Breast epithelium (tissue), 4 donors: ENCODE data around the gene ABLIM2. TPM values are rescaled to one million over a fixed set of nuclear protein-coding genes. Genes with fewer than 3 reads are reported as not detected.

ENCODE experiments used
- DNase-seq, 2 donors: peaks; one replicate each; pipeline ENCODE4 v3.0.0-alpha.2; 2019; ENCODE audit warnings: low spot score in 2 of 2
- H3K27ac ChIP-seq, 2 donors: fragments of 200-600 bp; sonication (generic) in 1 of 2; one replicate each; pipeline ENCODE4 v1.5.1; 2016 to 2019; ENCODE audit warnings: mild to moderate bottlenecking in 1 of 2
- H3K27me3 ChIP-seq, 2 donors: fragments of 200-600 bp; sonication (generic) in 1 of 2; one replicate each; pipeline versions ENCODE4 v1.5.1 to v1.6.0; 2017 to 2019; ENCODE audit warnings: control low read depth in 1 of 2, mild to moderate bottlenecking in 1 of 2
- H3K36me3 ChIP-seq: fragments of 200-600 bp; one replicate; pipeline ENCODE4 v1.5.1; 2019
- H3K4me1 ChIP-seq, 2 donors: fragments of 200-600 bp; sonication (generic); one replicate each; pipeline ENCODE4 v1.5.1; 2016 to 2019; ENCODE audit warnings: control low read depth in 1 of 2
- H3K4me3 ChIP-seq, 3 donors: fragments of 200-600 bp; sonication (generic); 1 replicate in 2 of 3; 2 replicates in 1 of 3; pipeline ENCODE4 v1.5.1; 2016 to 2019; ENCODE audit warnings: mild to moderate bottlenecking in 3 of 3, moderate library complexity in 2 of 3
- H3K9me3 ChIP-seq, 2 donors: fragments of 200-600 bp; sonication (generic) in 1 of 2; one replicate each; pipeline ENCODE4 v1.5.1; 2016 to 2019; ENCODE audit warnings: control low read depth in 1 of 2
- POLR2A ChIP-seq: fragments of 450-650 bp; IDR thresholded peaks from one replicate; pipeline ENCODE4 v1.6.1; 2016; ENCODE audit warnings: antibody characterized with exemption, mild to moderate bottlenecking, moderate library complexity
- POLR2AphosphoS5 ChIP-seq, 3 donors: sonication (generic); formaldehyde crosslinking; IDR thresholded peaks; one replicate each; pipeline ENCODE4 v1.6.1; 2017; ENCODE audit warnings: antibody characterized with exemption in 3 of 3
- intact Hi-C: fragments of 100-400 bp; cut with DNase I; formaldehyde crosslinking; loops from one replicate; pipeline ENCODE4 v1.15.1; 2023; ENCODE audit warnings: low total_unique reads
- total RNA-seq, 3 donors: library from RNA; depleted of rRNA; stranded (reverse); fragments of >200 nt; gene quantifications; one replicate each; pipeline ENCODE4 v1.1.0, GENCODE V29; 2016
- TF ChIP-seq, protein P1 (sequence below), 3 donors: fragments of 450-650 bp; IDR thresholded peaks; one replicate each; pipeline ENCODE4 v1.5.1; 2016 to 2017; ENCODE audit warnings: antibody characterized with exemption in 3 of 3, mild to moderate bottlenecking in 3 of 3, moderate library complexity in 3 of 3

Gene ABLIM2
- total RNA-seq, 3 donors from 2014 or later = 4.8 to 11.5 (median 8.2) TPM

DNA sequence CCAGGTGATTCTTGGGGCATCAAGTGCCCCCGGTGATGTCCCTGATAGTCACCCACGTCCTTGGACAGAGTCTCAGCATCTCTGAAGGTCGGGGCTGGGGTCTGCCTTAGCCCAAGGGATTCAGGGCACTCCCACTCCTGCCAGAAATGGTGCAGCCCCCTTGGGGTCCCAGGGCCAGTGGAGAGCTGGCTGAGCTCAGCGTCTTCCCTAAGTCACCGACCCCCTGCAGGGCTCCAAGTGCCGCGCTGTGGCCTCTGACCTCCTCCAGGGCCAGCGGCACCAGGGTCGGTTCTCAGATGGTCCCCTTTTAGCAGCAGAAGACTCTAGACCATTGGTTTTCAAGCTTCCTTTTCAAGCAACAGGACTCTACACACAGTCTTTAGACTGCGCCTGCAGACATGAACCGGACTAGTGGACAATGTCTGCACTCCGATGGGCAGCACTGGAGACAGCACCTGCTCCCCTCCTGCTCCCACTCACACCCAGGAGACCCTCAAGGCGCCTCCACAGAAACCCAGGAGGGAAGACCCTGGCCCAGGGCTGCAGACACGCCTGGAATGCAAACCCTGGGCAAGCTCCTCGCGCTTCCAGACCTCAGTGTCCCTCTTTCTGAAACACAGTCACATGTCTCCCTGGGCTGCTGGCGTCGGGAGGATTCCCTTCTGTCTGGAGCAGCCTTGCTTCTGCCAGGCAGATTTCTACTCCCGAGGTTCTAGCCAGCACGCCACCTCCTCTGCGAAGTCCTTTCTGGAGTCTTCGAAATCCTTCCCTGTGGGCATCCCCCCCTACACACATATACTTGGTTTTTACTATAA is 53.9 kb downstream of the ABLIM2 start:
- Histone ChIP-seq H3K36me3 (no peaks in the 10 kb centered on the region), H3K4me1 (no peaks in the 10 kb centered on the region), H3K4me3 (no peak overlapping the region), H3K27ac (no peak overlapping the region), H3K9me3 (peaks cover 0 to 7% of the 10 kb centered on the region in 2 donors), H3K27me3 (no peaks in the 10 kb centered on the region)
- no peak for TF ChIP-seq POLR2AphosphoS5 (IDR thresholded peaks at IDR 0.05)
- no peak for TF ChIP-seq POLR2A
- TF ChIP-seq, protein P1, sequence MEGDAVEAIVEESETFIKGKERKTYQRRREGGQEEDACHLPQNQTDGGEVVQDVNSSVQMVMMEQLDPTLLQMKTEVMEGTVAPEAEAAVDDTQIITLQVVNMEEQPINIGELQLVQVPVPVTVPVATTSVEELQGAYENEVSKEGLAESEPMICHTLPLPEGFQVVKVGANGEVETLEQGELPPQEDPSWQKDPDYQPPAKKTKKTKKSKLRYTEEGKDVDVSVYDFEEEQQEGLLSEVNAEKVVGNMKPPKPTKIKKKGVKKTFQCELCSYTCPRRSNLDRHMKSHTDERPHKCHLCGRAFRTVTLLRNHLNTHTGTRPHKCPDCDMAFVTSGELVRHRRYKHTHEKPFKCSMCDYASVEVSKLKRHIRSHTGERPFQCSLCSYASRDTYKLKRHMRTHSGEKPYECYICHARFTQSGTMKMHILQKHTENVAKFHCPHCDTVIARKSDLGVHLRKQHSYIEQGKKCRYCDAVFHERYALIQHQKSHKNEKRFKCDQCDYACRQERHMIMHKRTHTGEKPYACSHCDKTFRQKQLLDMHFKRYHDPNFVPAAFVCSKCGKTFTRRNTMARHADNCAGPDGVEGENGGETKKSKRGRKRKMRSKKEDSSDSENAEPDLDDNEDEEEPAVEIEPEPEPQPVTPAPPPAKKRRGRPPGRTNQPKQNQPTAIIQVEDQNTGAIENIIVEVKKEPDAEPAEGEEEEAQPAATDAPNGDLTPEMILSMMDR (IDR thresholded peaks at IDR 0.05) = no peak
- intact Hi-C loops = no loop called here
- no peak for DNase-seq

DNA sequence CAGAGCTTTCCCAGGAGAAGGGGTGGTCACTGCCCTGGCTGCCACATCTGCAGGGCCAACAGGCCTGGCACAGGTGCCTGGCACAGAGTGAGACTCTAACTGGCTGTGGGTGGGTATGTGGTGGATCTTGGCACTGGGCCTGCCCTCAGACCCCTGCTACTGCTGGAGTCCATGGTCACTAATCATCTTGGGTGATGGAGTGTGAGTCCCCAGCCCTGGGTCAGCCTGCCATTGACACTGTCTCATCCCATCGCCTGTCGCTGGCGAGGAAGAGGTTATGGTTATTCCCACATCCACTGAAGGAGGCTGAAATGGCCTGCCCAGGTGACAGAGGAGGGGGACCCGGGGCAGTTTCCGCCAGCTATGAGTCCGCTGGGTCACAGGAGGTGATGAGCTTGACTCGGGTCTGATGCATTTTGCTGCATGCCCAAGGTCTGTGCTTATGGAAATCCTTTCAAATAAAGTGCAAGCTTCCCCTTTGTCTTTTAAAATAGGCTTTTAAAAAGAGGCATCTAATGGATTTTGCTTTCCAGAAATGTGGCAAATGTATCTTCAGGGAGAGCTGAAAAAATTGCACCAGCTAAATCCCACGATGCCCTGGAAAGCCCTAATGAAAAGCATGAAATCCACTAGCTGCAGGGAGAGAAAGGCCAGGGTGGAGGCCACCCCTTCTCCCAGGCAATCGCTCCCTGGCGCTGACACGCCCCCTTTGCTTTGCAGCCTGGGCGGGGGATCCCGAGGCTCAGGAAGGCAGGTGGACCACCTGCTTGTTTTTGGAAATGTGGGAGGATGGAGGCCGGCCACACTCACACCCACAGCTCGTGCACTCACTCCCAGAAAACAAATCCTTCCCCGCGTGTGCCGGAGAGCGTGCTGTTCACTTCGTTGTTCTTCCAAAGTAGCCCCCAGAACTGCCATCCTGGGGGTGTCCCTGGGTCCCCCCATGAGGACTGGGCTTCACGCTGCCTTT is 54.9 kb downstream of the ABLIM2 start:
- no peak for TF ChIP-seq POLR2AphosphoS5 (IDR thresholded peaks at IDR 0.05)
- TF ChIP-seq POLR2A = no peak
- TF ChIP-seq, protein P1 (IDR thresholded peaks at IDR 0.05) = no peak
- Histone ChIP-seq H3K36me3 (no peaks in the 10 kb centered on the region), H3K9me3 (peaks cover 0 to 7% of the 10 kb centered on the region in 2 donors), H3K4me1 (no peaks in the 10 kb centered on the region), H3K27me3 (no peaks in the 10 kb centered on the region), H3K27ac (no peak overlapping the region), H3K4me3 (no peak overlapping the region)
- no peak for DNase-seq
- intact Hi-C loops = no loop called here

DNA sequence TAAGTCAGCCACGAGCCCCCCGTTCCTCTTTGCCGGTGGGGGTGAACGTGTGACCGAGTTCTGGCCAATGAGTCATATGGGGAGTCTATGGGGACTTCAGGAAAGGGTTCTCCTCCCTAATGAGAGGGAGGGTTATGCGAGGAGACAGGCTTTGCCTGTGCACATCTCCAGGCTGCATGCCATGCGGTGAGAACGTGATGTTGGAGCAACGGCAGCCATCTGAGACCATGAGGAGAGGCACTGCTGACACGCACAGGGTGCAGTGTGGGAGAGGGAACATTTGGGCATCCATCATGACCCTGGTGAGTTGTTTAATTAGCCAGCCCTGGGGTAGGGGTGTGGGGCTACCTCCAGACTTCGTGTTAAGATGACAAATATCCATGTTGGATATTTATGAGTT is 55.8 kb downstream of the ABLIM2 start:
- DNase-seq = no peak
- Histone ChIP-seq H3K27ac (no peak overlapping the region), H3K4me3 (no peak overlapping the region), H3K4me1 (no peaks in the 10 kb centered on the region), H3K9me3 (peaks cover 0 to 4% of the 10 kb centered on the region in 2 donors), H3K36me3 (no peaks in the 10 kb centered on the region), H3K27me3 (no peaks in the 10 kb centered on the region)
- intact Hi-C loops = no loop called here
- no peak for TF ChIP-seq POLR2A
- TF ChIP-seq POLR2AphosphoS5 (IDR thresholded peaks at IDR 0.05) = no peak
- TF ChIP-seq, protein P1 (IDR thresholded peaks at IDR 0.05) = no peak

DNA sequence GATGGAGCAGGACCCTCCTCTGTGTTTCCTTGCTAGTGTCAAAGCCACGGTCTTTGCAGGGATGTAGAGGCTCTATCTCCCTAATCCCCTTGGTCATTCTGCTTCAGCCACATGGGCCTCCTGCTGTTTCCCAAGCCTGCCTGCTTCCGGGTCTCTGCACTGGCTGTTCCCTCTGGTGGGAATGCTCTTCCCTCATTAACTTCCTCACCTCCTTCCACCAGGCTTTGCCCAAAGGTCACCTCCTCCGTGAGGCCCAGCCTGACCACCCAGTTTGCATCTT is 56.6 kb downstream of the ABLIM2 start:
- intact Hi-C loops = no loop called here
- Histone ChIP-seq H3K36me3 (no peaks in the 10 kb centered on the region), H3K27ac (peak overlapping the region in 1 of 2 donors; percentile 72), H3K4me1 (no peaks in the 10 kb centered on the region), H3K27me3 (no peaks in the 10 kb centered on the region), H3K4me3 (no peak overlapping the region), H3K9me3 (no peaks in the 10 kb centered on the region)
- TF ChIP-seq POLR2A = no peak
- TF ChIP-seq POLR2AphosphoS5 (IDR thresholded peaks at IDR 0.05) = no peak
- TF ChIP-seq, protein P1 (IDR thresholded peaks at IDR 0.05) = no peak
- no peak for DNase-seq
